ENCODE results near the gene GRIN3B.

- no peak for TF ChIP-seq POLR2A (IDR thresholded peaks at IDR 0.05)
- no peak for TF ChIP-seq CTCF (IDR thresholded peaks at IDR 0.05)
- TF ChIP-seq EP300 (IDR thresholded peaks at IDR 0.05) = no peak
- no peak for TF ChIP-seq POLR2AphosphoS5 (IDR thresholded peaks at IDR 0.05)
These were observed 6.6 kb downstream of the GRIN3B start for GRCh38 chr19:1006711-1007398.
